Muscle of back (tissue), 11 donors: ENCODE results near the gene AIMP1. TPM values are rescaled to one million over a fixed set of nuclear protein-coding genes. Genes with fewer than 3 reads are reported as not detected.
"Not testable (repeated sequence)": the region's sequence is repeated elsewhere in the genome, so short reads cannot be mapped to it uniquely, and the experiment has no call there.

Experiments
- DNase-seq, 3 donors: peaks; one replicate each; pipeline versions ENCODE4 v3.0.0 to v3.0.0-alpha.2; 2013
- polyA plus RNA-seq, 10 donors: library from polyadenylated mRNA; unstranded; fragments of 120-200 nt; gene quantifications; one replicate each; pipeline ENCODE4 v1.2.1, GENCODE V29; 2013; ENCODE audit not compliant: insufficient read length in 10 of 10

Gene AIMP1
- polyA plus RNA-seq, 10 donors: 39.0 to 56.1 (median 45.2) TPM

- no peak for DNase-seq
Observed at GRCh38 chr4:106305435-106306055, 10.8 kb upstream of the AIMP1 start.

DNA sequence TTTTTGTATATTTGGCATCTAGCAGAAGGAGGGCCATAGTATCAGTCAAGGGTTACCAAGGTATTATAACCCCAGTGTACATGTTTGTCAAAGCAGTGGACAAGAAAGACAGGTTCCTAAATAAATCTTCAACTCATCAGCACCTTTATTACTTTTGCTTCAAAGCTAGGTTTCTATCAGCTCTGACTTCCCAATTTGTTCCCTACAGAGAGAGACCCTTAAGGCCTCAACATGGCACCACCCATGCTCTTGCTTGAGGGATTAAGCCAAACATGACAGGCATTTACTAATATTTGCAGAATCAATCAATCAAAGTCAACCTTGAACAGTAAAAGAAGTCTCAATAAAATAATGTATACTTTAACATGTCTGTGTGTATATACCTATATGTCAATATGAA is 9.8 kb upstream of the AIMP1 start:
- no peak for DNase-seq

DNA sequence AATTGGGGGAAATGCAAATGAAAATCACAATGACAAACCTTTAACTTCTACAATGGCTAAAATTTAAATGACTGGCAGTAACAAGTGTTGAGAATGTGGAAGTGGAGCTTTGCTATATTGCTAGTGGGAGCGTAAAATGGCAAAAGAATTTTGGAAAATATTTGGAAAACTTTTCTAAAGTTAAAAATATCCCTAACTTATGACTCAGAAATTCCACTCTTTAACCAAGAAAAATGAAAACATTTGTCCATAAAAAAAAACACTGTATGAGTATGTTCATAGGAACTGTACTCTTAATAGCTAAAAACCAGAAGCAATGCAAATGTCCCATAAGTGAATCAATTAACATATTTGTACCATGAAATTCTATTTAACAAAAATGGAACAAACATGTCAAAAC is 4.0 kb upstream of the AIMP1 start:
- peak in 2 of 3 donors; percentile 13 to 47 for DNase-seq

DNA sequence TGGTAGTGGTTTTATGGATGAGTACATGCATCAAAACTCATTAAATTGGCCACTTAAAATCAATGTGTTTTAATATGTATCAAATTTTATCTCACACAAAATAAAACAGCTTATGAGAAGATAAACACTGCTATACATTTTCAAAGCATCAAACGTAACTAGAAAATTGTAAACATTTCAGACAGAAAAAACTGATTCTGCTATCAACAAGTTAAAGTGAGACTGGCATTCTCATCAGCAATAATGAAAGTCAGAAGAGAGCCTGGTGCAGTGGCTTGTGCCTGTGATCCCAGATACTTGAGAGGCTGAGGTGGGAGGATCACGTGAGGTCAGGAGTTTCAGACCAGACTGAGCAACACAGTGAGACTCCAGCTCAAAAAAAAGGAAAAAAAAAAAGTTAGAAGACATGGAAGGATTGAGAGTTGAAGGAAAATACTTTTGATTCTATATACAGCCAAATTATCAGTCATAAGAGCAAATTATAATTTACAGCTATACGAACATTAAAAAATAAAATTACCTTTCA is 3.3 kb upstream of the AIMP1 start:
- no peak for DNase-seq

DNA sequence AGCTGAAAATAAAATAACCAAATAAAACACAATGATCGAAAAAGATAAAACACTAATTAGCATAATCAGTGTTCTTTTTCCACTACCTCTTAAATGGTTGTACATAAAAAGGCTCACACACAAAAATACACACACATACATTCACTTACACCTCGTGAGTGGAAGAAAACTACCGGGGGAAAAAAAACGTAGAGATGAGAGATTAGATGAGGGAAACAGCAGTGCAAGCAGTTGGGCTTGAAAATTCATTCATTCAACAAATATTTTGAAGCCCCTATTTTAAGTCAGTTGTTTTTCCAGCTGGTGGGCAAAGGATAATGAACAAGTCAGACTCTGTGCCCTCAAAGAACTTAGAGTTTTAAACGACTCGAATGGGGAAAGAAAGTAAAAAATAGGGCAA is 1.4 kb upstream of the AIMP1 start:
- DNase-seq: no peak

DNA sequence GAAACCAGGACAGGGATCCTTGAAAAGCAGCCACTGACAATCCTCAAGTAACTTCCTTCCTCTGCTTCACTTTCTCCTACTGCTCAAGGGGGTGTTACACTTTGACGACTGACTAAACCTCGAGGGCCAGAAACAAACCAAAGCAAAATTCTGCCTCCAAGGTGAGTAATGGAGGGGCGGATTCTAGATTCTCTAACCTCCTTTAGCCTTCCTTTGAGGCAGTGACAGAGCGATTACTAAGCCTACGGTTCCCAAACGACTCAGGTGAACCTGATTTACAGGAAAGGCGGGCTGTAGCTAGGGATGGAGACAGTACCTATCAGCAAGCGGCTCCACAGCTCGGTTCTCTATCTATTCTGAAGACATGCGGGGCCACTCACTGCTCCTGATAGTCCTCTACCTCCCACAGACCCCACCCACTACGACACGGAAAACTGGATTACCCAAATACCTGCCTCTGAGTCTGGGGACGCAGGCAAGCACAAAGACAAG is 828 bp upstream of the AIMP1 start:
- no peak for DNase-seq

- no peak for DNase-seq
Observed at GRCh38 chr4:106316773-106317409, 541 bp downstream of the AIMP1 start.

GRCh38 chr4:106317815-106318214 is 1.5 kb downstream of the AIMP1 start:
- no peak for DNase-seq

- no peak for DNase-seq
Observed at GRCh38 chr4:106318511-106318910, 2.2 kb downstream of the AIMP1 start.

- DNase-seq: no peak
Observed at GRCh38 chr4:106320235-106320634, 3.9 kb downstream of the AIMP1 start.

GRCh38 chr4:106321168-106321567 is 4.8 kb downstream of the AIMP1 start:
- DNase-seq: not testable (repeated sequence)

DNA sequence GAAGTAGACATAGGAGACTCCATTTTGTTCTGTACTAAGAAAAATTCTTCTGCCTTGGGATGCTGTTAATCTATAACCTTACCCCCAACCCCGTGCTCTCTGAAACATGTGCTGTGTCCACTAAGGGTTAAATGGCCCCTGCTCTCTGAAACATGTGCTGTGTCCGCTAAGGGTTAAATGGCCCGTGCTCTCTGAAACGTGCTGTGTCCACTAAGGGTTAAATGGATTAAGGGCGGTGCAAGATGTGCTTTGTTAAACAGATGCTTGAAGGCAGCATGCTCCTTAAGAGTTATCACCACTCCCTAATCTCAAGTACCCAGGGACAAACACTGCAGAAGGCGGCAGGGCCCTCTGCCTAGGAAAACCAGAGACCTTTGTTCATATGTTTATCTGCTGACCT is 5.5 kb downstream of the AIMP1 start:
- not testable (repeated sequence) for DNase-seq

DNA sequence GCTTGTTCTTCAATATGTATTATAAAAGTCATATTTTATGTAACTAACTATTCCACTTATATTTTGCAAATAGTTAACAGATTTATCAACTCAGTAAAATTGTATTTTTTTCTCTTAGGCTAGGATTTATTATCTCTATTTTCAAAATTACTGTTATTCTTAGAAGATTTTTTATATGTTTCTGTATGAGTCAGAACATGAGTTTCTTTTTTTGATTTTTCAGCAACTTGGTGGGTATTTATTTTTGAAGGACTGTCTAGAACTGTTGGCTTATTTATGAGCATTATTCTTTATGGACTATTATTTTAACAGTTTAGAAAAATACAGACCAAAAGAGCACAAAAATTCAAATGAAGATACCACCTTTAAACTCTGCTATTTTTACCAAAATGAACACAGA is 6.8 kb downstream of the AIMP1 start:
- DNase-seq: no peak

DNA sequence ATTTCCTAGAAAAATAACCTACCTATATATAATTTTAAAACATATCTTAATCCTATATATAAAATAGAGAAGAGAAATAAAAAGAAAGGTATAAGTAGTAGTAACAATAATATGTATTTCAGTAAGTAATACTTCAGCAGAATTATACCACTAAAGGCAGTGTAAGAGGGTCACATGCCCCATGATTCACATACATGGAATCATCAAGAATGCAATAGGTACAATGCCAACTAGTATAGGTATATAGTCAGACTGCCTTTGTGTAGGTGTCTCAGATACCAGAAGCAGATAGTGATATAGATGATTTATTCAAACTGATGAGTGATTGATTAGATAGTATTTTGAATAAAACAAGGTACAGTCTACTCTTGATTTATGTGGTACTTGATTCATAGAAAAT is 9.4 kb downstream of the AIMP1 start:
- DNase-seq: no peak

DNA sequence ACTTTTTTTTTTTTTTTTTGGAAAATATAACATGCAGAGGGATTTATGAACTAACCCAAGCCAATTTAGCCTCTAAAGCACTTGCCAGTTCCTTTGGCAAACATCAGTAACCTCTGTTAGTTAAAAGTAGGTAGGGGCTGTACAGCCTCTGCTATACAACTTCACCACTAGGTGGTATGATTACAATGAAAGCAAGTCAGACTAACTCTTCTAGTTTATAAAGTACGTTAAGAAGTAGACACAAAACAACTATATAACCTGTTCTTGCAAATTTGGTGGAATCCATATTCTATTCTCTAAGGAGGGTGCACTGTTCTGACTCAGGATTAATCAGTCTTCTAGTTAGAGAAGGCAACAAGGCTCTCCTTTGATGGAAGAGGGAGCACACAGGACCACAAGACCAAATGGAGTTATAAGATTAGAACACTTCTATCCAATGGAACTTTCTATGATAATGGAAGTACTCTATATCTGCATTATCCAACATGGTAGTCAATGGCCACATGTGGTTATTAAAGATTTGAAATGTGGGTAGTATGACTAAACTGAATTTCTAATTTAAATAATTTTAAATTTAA is 12.8 kb downstream of the AIMP1 start:
- peak; percentile 15 to 69 (median 34) for DNase-seq

DNA sequence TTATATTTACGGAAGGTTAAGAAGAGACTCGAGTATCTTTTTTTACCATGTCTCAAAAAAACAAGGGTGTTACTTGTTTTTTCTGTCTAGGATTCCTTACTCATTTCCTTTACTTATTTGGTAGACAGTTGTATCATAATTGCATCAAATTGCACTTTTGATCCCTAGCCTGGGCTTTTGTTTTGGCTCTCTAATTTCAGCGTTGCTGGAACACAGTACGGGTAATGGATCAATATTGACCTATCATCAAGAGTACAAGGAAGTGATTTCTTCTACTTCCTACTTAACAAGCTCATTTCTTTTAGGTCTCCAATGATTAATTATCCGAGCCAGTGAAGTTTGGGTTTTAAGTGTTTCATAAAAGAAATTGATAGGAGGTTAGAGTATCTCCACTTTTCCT is 16.8 kb downstream of the AIMP1 start:
- DNase-seq: no peak

- peak in 2 of 3 donors; percentile 28 to 71 for DNase-seq
Observed at GRCh38 chr4:106334741-106335470, 18.6 kb downstream of the AIMP1 start.

GRCh38 chr4:106336618-106337017 is 20.3 kb downstream of the AIMP1 start:
- DNase-seq: no peak

DNA sequence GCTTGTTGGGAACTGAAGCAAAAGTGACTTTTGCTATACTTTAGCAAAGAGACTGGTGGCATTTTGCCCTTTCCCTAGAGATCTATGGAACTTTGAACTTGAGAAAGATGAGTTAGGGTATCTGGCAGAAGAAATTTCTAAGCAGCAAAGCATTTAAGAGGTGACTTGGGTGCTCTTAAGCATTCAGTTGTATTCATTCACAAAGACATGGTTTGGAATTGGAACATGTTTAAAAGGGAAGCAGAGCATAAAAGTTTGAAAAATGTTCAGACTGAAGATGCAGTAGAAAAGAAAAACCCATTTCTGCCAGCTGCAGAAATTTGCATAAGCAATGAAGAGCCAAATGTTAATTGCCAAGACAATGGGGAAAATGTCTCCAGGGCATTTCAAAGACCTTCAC is 21.6 kb downstream of the AIMP1 start:
- no peak for DNase-seq

- no peak for DNase-seq
Observed at GRCh38 chr4:106338671-106339070, 22.3 kb downstream of the AIMP1 start.

DNA sequence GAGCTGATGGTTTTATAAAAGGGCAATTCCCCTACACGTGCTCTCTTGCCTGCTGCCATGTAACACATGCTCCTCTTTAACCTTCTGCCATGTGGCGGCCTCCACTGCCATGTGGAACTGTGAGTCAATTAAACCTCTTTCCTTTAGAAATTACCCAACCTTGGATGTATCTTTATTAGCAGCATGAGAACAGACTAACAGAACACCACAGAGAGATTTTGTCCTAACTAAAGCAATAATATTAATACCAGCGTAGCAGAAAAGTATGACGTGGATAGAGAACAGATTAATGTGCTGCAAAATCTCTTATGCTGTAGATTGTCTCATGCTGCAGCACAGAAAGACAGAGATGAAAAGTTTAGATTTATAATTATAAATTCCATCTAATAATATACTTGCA is 23.1 kb downstream of the AIMP1 start:
- no peak for DNase-seq

GRCh38 chr4:106340774-106341173 is 24.4 kb downstream of the AIMP1 start:
- DNase-seq: no peak
